HepG2 (cell line): ENCODE results near the gene APOM.

Experiments used
- EHMT2 ChIP-seq: fragments of 200-600 bp; sonication (generic); IDR thresholded peaks from 2 replicates; pipeline ENCODE4 v1.7.0; 2017; ENCODE audit warnings: antibody characterized with exemption, low read depth, low read length, borderline replicate concordance
- JUND ChIP-seq: sonication (generic); formaldehyde crosslinking; IDR thresholded peaks from 2 replicates; pipeline ENCODE4 v1.8.0; 2022; ENCODE audit warnings: mild to moderate bottlenecking, missing genetic modification reagents
- NBN ChIP-seq: fragments of 450-650 bp; conservative IDR thresholded peaks from 2 replicates; pipeline ENCODE4 v1.6.1; 2017
- TCF12 ChIP-seq, 2 experiments: fragments of 450-650 bp in 1 of 2; sonication (generic) in 1 of 2; formaldehyde crosslinking in 1 of 2; IDR thresholded peaks; 2 replicates each; pipeline versions ENCODE4 v1.6.1 to v1.8.0; 2017 to 2022; ENCODE audit warnings: antibody characterized with exemption in 1 of 2, mild to moderate bottlenecking in 1 of 2, missing genetic modification reagents in 1 of 2, moderate library complexity in 1 of 2
- TF ChIP-seq, protein P1 (sequence below): sonication (generic); formaldehyde crosslinking; IDR thresholded peaks from 2 replicates; pipeline ENCODE4 v1.5.0; 2020; ENCODE audit warnings: mild to moderate bottlenecking, missing genetic modification reagents, borderline replicate concordance

DNA sequence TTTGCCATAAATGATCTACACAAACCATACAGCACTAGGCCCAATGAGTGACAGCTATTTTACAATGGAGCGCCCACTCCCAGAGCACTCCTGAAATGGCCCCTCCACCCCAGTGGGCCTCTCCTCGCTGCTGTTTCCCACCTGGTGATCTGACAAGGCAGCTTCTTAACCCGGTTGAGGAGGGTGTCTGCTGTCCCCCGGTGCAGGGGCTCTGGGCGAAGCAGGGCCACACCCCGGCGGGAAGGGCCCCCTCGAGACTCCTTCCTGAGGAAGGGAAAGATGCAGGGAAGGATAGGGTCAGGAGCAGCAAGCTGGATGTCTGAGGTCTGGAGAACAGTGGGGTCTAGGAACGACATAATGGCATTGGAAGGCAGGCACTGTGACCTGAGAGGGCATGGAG is 37.2 kb downstream of the APOM start:
- TF ChIP-seq, protein P1, sequence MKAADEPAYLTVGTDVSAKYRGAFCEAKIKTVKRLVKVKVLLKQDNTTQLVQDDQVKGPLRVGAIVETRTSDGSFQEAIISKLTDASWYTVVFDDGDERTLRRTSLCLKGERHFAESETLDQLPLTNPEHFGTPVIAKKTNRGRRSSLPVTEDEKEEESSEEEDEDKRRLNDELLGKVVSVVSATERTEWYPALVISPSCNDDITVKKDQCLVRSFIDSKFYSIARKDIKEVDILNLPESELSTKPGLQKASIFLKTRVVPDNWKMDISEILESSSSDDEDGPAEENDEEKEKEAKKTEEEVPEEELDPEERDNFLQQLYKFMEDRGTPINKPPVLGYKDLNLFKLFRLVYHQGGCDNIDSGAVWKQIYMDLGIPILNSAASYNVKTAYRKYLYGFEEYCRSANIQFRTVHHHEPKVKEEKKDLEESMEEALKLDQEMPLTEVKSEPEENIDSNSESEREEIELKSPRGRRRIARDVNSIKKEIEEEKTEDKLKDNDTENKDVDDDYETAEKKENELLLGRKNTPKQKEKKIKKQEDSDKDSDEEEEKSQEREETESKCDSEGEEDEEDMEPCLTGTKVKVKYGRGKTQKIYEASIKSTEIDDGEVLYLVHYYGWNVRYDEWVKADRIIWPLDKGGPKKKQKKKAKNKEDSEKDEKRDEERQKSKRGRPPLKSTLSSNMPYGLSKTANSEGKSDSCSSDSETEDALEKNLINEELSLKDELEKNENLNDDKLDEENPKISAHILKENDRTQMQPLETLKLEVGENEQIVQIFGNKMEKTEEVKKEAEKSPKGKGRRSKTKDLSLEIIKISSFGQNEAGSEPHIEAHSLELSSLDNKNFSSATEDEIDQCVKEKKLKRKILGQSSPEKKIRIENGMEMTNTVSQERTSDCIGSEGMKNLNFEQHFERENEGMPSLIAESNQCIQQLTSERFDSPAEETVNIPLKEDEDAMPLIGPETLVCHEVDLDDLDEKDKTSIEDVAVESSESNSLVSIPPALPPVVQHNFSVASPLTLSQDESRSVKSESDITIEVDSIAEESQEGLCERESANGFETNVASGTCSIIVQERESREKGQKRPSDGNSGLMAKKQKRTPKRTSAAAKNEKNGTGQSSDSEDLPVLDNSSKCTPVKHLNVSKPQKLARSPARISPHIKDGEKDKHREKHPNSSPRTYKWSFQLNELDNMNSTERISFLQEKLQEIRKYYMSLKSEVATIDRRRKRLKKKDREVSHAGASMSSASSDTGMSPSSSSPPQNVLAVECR (CRISPR knock-in tag) = no peak
- TF ChIP-seq EHMT2 (no peak), JUND (CRISPR knock-in tag) (no peak), TCF12 (IDR thresholded peaks at IDR 0.05) (no peak), TCF12 (CRISPR knock-in tag; IDR thresholded peaks at IDR 0.05) (no peak), NBN (no peak)
